Neural progenitor cell (in vitro differentiated cells): ENCODE data around the gene VOPP1. TPM values are rescaled to one million over a fixed set of nuclear protein-coding genes. Genes with fewer than 3 reads are reported as not detected.

Experiments
- DNase-seq: peaks from one replicate; pipeline ENCODE4 v3.0.0-alpha.2; 2016; ENCODE audit warnings: low spot score
- H2AFZ ChIP-seq: fragments of 200-600 bp; sonication (generic); replicated peaks from 2 replicates; pipeline ENCODE4 v1.6.1; 2016; ENCODE audit warnings: antibody characterized with exemption
- H3F3A ChIP-seq: fragments of 200-600 bp; sonication (generic); 2 replicates; pipeline ENCODE4 v1.6.1; 2016; ENCODE audit warnings: antibody characterized with exemption, low read depth
- H3K27ac ChIP-seq: fragments of 200-600 bp; sonication (generic); 2 replicates; pipeline ENCODE4 v1.5.1; 2016; ENCODE audit warnings: mild to moderate bottlenecking
- H3K27me3 ChIP-seq: fragments of 200-600 bp; sonication (generic); 2 replicates; pipeline ENCODE4 v1.6.1; 2016; ENCODE audit warnings: mild to moderate bottlenecking, moderate library complexity
- H3K36me3 ChIP-seq: fragments of 200-600 bp; sonication (generic); 2 replicates; pipeline ENCODE4 v1.5.1; 2016
- H3K4me1 ChIP-seq: fragments of 200-600 bp; sonication (generic); 2 replicates; pipeline ENCODE4 v1.6.1; 2016; ENCODE audit warnings: mixed run types
- H3K4me2 ChIP-seq: fragments of 200-600 bp; sonication (generic); 2 replicates; pipeline ENCODE4 v1.6.1; 2016
- H3K4me3 ChIP-seq: fragments of 200-600 bp; sonication (generic); 2 replicates; pipeline ENCODE4 v1.5.1; 2016
- H3K79me2 ChIP-seq: fragments of 200-600 bp; sonication (generic); 2 replicates; pipeline ENCODE4 v1.6.1; 2016; ENCODE audit warnings: low read depth
- H3K9ac ChIP-seq: fragments of 200-600 bp; sonication (generic); 2 replicates; pipeline ENCODE4 v1.6.1; 2016
- H3K9me3 ChIP-seq: fragments of 200-600 bp; sonication (generic); 2 replicates; pipeline ENCODE4 v1.5.1; 2016; ENCODE audit warnings: low read depth
- H4K20me1 ChIP-seq: fragments of 200-600 bp; sonication (generic); 2 replicates; pipeline ENCODE4 v1.6.1; 2016; ENCODE audit warnings: low read depth
- H3K27ac Mint-ChIP-seq: 3 replicates; pipeline ENCODE4 v1.8.0; 2021; ENCODE audit warnings: mixed read lengths
- H3K27me3 Mint-ChIP-seq: 2 replicates; pipeline ENCODE4 v1.8.0; 2022; ENCODE audit warnings: low read depth, mild to moderate bottlenecking, inconsistent platforms, moderate library complexity, mixed read lengths; ENCODE audit not compliant: insufficient read depth
- H3K36me3 Mint-ChIP-seq: 3 replicates; pipeline ENCODE4 v1.8.0; 2021; ENCODE audit warnings: mixed read lengths
- H3K4me1 Mint-ChIP-seq: 3 replicates; pipeline ENCODE4 v1.8.0; 2021; ENCODE audit warnings: mixed read lengths
- H3K4me3 Mint-ChIP-seq: 3 replicates; pipeline ENCODE4 v1.8.0; 2021; ENCODE audit warnings: mild to moderate bottlenecking, moderate library complexity, mixed read lengths
- H3K9me3 Mint-ChIP-seq: 3 replicates; pipeline ENCODE4 v1.8.0; 2020; ENCODE audit warnings: mixed read lengths
- EZH2 ChIP-seq: fragments of 200-600 bp; sonication (generic); IDR thresholded peaks from 2 replicates; pipeline ENCODE4 v1.6.1; 2017; ENCODE audit warnings: antibody characterized with exemption, mild to moderate bottlenecking, moderate library complexity
- EZH2phosphoT487 ChIP-seq: fragments of 200-600 bp; sonication (generic); IDR thresholded peaks from 2 replicates; pipeline ENCODE4 v1.6.1; 2017; ENCODE audit warnings: antibody characterized with exemption
- total RNA-seq: library from RNA; depleted of rRNA; stranded (reverse); fragments of >200 nt; gene quantifications from 2 replicates; pipeline ENCODE4 v1.2.3, GENCODE V29; 2015; ENCODE audit warnings: low replicate concordance
- TF ChIP-seq, protein P1 (sequence below): fragments of 200-600 bp; sonication (generic); IDR thresholded peaks from 2 replicates; pipeline ENCODE4 v1.5.1; 2017; ENCODE audit warnings: antibody characterized with exemption, mild to moderate bottlenecking

Gene VOPP1
- total RNA-seq, 1 donor from 2014 or later, result 46.6 TPM

DNA sequence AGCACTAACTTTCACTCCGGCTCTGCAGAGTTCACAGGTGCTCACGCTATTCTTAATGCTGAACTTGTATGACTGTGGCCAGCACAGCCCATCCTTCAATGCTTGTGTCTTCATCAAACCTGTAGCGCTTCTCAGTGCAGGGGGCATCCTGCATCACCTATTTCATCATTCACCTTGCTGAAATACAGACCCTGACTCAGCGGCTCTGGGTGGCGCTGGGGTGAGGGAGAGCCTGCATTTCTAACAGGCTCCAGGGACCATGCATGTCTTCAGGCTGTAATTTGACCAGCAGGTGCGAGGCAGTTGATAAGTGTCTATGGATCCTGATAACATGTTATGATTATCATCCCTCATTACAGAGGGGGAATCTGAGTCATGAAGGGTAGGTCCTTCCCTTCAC, 89.3 kb downstream of the VOPP1 start:
- H3K4me1 ChIP-seq, result no peaks in the 10 kb centered on the region
- H3F3A ChIP-seq, result no peaks in the 10 kb centered on the region
- Mint-ChIP-seq H3K9me3 (no peaks in the 10 kb centered on the region), H3K4me3 (no peak overlapping the region), H3K36me3 (peaks cover 9% of the 10 kb centered on the region), H3K27ac (no peak overlapping the region), H3K4me1 (peaks cover 10% of the 10 kb centered on the region), H3K27me3 (no peaks in the 10 kb centered on the region)
- no peak overlapping the region for H3K4me3 ChIP-seq
- no peaks in the 10 kb centered on the region for H4K20me1 ChIP-seq
- H3K27me3 ChIP-seq, result no peaks in the 10 kb centered on the region
- H2AFZ ChIP-seq, result no peak overlapping the region
- no peak for DNase-seq
- H3K36me3 ChIP-seq, result no peaks in the 10 kb centered on the region
- no peak for TF ChIP-seq EZH2
- TF ChIP-seq, protein P1, sequence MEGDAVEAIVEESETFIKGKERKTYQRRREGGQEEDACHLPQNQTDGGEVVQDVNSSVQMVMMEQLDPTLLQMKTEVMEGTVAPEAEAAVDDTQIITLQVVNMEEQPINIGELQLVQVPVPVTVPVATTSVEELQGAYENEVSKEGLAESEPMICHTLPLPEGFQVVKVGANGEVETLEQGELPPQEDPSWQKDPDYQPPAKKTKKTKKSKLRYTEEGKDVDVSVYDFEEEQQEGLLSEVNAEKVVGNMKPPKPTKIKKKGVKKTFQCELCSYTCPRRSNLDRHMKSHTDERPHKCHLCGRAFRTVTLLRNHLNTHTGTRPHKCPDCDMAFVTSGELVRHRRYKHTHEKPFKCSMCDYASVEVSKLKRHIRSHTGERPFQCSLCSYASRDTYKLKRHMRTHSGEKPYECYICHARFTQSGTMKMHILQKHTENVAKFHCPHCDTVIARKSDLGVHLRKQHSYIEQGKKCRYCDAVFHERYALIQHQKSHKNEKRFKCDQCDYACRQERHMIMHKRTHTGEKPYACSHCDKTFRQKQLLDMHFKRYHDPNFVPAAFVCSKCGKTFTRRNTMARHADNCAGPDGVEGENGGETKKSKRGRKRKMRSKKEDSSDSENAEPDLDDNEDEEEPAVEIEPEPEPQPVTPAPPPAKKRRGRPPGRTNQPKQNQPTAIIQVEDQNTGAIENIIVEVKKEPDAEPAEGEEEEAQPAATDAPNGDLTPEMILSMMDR, result no peak
- no peak for TF ChIP-seq EZH2phosphoT487
- no peak overlapping the region for H3K9ac ChIP-seq
- H3K79me2 ChIP-seq, result no peaks in the 10 kb centered on the region
- no peak overlapping the region for H3K27ac ChIP-seq
- no peak overlapping the region for H3K4me2 ChIP-seq
- H3K9me3 ChIP-seq, result no peaks in the 10 kb centered on the region

DNA sequence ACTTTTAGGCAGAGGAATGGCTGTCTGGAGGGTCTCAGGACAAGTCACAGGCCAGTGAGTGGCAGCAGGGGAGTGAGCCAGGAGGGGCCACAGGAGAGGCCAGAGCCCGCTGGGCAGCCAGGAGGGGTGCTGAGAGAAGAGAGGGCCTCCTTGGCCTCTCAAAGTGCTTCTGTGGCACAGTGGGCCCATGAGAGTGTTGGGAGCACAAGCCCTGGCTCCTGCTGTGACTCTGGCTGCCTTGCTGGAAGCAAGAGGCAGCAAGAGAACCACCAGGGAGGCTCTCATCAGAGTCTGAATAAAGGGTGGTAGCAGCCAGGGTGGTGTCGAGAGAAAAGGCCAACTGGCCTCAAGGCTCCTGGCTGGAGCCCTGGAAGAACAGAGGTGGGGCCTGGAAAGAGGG, 91.1 kb downstream of the VOPP1 start:
- Histone ChIP-seq H3K4me1 (no peaks in the 10 kb centered on the region), H4K20me1 (no peaks in the 10 kb centered on the region), H3K27ac (no peak overlapping the region), H3K9me3 (no peaks in the 10 kb centered on the region), H3K9ac (no peak overlapping the region), H3K4me2 (no peak overlapping the region), H3K79me2 (no peaks in the 10 kb centered on the region), H3F3A (no peaks in the 10 kb centered on the region), H3K4me3 (no peak overlapping the region), H2AFZ (no peak overlapping the region), H3K27me3 (no peaks in the 10 kb centered on the region), H3K36me3 (no peaks in the 10 kb centered on the region)
- Mint-ChIP-seq H3K27ac (no peak overlapping the region), H3K4me1 (peaks cover 10% of the 10 kb centered on the region), H3K27me3 (no peaks in the 10 kb centered on the region), H3K9me3 (no peaks in the 10 kb centered on the region), H3K36me3 (peaks cover 1% of the 10 kb centered on the region), H3K4me3 (no peak overlapping the region)
- TF ChIP-seq EZH2phosphoT487, result no peak
- no peak for TF ChIP-seq EZH2
- TF ChIP-seq, protein P1, result no peak
- DNase-seq, result no peak

DNA sequence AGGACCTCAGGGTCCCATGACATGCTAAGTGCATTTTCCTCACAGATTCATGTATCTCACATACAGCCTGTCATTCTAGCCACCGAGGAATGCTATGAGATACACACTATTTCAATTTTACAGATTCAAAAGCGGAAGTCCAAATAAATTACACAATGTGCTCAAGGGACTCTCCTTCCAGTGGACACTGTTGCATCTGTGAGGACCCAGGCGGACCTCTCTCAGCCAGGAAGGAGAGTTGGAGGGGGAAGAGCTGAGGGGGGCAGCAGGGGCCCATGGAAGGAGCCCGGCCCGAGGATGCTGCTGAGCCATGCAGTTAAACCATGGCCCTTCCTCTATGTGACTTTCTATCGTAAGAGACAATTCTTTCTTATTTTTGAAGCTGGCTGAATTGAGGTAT, 93.6 kb downstream of the VOPP1 start:
- Histone ChIP-seq H3K27ac (no peak overlapping the region), H2AFZ (no peak overlapping the region), H3K4me1 (no peaks in the 10 kb centered on the region), H3K4me3 (no peak overlapping the region), H3K9me3 (no peaks in the 10 kb centered on the region), H3K79me2 (no peaks in the 10 kb centered on the region), H3K4me2 (no peak overlapping the region), H3F3A (no peaks in the 10 kb centered on the region), H4K20me1 (no peaks in the 10 kb centered on the region), H3K9ac (no peak overlapping the region), H3K36me3 (no peaks in the 10 kb centered on the region), H3K27me3 (no peaks in the 10 kb centered on the region)
- no peak overlapping the region for H3K27ac Mint-ChIP-seq
- H3K27me3 Mint-ChIP-seq, result no peaks in the 10 kb centered on the region
- no peaks in the 10 kb centered on the region for H3K9me3 Mint-ChIP-seq
- no peak for DNase-seq
- no peak overlapping the region for H3K4me3 Mint-ChIP-seq
- H3K36me3 Mint-ChIP-seq, result no peaks in the 10 kb centered on the region
- H3K4me1 Mint-ChIP-seq, result peaks cover 6% of the 10 kb centered on the region
- TF ChIP-seq EZH2 (no peak), EZH2phosphoT487 (no peak)
- TF ChIP-seq, protein P1, result no peak
